Activated CD4-positive, alpha-beta T cell treated with anti-CD3 and anti-CD28 coated beads for 36 hours (primary cell): ENCODE measurements around the gene GAP43. TPM values are rescaled to one million over a fixed set of nuclear protein-coding genes. Genes with fewer than 3 reads are reported as not detected.

Experiments
- ATAC-seq: fragments of 200-7000 bp; cut with Tn5 transposase; one replicate; pipeline ENCODE4 v1.10.0; 2021; ENCODE audit warnings: mild to moderate bottlenecking, moderate library complexity
- CTCF ChIA-PET: fragments of 350-600 bp; sonication (Branson Sonifier 250); formaldehyde crosslinking; loops from one replicate; lab custom pipeline; 2021; ENCODE audit warnings: antibody characterized with exemption; lab: Charles Lee
- POLR2A ChIA-PET: fragments of 350-600 bp; sonication (Branson Sonifier 250); formaldehyde crosslinking; loops from one replicate; lab custom pipeline; 2021; ENCODE audit warnings: antibody characterized with exemption, inconsistent platforms; lab: Charles Lee
- DNase-seq: peaks from one replicate; pipeline ENCODE4 v3.0.0-alpha.2; 2020
- H3K27ac Mint-ChIP-seq: one replicate; pipeline ENCODE4 v1.8.0; 2021; ENCODE audit warnings: mixed read lengths
- H3K27me3 Mint-ChIP-seq: one replicate; pipeline ENCODE4 v1.8.0; 2021; ENCODE audit warnings: mixed read lengths
- H3K36me3 Mint-ChIP-seq: one replicate; pipeline ENCODE4 v1.8.0; 2021; ENCODE audit warnings: low read depth, mixed read lengths
- H3K4me1 Mint-ChIP-seq: one replicate; pipeline ENCODE4 v1.8.0; 2021; ENCODE audit warnings: mixed read lengths
- H3K4me3 Mint-ChIP-seq: one replicate; pipeline ENCODE4 v1.8.0; 2021; ENCODE audit warnings: mild to moderate bottlenecking, moderate library complexity, mixed read lengths
- H3K9me3 Mint-ChIP-seq: one replicate; pipeline ENCODE4 v1.8.0; 2021; ENCODE audit warnings: low read depth, mixed read lengths
- intact Hi-C, 2 experiments: fragments of 100-400 bp; cut with DNase I in 1 of 2; cut with micrococcal nuclease in 1 of 2; formaldehyde crosslinking; loops; one replicate each; pipeline versions ENCODE4 v1.14.2 to v1.15.1; 2022 to 2024; cut with DNase I, micrococcal nuclease
- total RNA-seq, 2 experiments: library from RNA; stranded (reverse); gene quantifications; one replicate each; pipeline ENCODE4 v1.2.3, GENCODE V29; 2021

The GAP43 gene
- total RNA-seq, 2 experiments from 2014 or later = not detected

DNA sequence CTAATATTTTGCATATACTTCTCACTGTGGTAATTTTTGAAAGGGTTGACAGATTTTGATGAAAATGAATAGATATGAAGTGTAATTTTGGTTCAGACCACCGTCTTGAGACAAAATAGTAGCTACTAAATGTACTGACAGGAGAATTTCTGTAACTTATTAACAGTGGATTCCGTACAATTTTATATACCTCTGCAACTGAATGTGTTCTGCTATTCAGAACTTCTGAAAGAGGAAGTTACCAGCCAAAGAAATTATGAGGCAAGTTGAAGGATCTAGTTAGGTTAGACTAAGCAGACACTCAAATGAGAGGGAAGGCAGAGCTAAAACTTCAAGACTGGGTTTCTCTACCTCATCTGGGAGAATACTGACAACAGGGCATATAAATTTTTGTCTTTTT is 29.4 kb downstream of the GAP43 start:
- DNase-seq = no peak
- ChIA-PET CTCF (interaction anchor here (0.6 kb wide), 1 partner anchor 154 kb away, joined by 3 read pairs; no protein-coding TSS in a partner anchor), POLR2A (no interaction called here)
- ATAC-seq = no peak
- H3K4me3 Mint-ChIP-seq = no peak overlapping the region
- no peaks in the 10 kb centered on the region for H3K36me3 Mint-ChIP-seq
- peaks cover 19% of the 10 kb centered on the region for H3K4me1 Mint-ChIP-seq
- no peak overlapping the region for H3K27ac Mint-ChIP-seq
- intact Hi-C loops = loop anchor here in 1 of 2 experiments (10.0 kb wide), 1 partner anchor 1908 kb away; the partner anchor contains the start of genes ATP6V1A and NAA50
- H3K27me3 Mint-ChIP-seq = peaks cover 19% of the 10 kb centered on the region
- H3K9me3 Mint-ChIP-seq = no peaks in the 10 kb centered on the region

DNA sequence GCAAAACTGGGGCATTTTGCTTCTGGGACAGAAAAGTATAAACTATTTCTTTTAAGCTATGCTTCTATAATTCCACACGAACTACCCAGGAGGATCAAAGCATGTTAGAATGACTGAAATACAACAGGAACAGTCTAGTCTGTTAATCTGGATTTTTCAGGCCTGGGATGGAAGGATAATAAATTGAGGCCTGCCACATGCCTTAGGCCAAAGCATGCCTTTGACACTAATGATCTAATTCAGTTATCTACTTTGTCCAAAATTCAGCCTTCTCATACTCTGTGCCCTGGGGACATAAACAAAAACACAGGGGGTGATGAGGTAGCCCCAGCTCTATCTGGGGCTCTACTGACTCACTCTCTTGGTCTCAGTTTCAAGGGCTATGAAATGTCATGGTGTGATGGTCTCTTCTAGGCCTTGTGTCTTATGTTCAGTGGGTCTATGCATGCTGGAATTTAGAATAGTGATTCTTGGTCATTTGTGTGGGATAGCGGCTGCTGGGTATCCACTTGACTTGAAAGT is 32.5 kb downstream of the GAP43 start:
- CTCF ChIA-PET = interaction anchor here (0.8 kb wide), 1 partner anchor 16 kb away, joined by 3 read pairs; no protein-coding TSS in a partner anchor
- POLR2A ChIA-PET = interaction anchor here (0.6 kb wide), 1 partner anchor 295 kb away, joined by 3 read pairs; no protein-coding TSS in a partner anchor
- H3K36me3 Mint-ChIP-seq = no peaks in the 10 kb centered on the region
- H3K27me3 Mint-ChIP-seq = peaks cover 6% of the 10 kb centered on the region
- H3K4me3 Mint-ChIP-seq = no peak overlapping the region
- peaks cover 36% of the 10 kb centered on the region for H3K4me1 Mint-ChIP-seq
- H3K27ac Mint-ChIP-seq = no peak overlapping the region
- intact Hi-C loops = loop anchor here (5.0 to 10.0 kb wide), 3 partner anchors 136 to 1911 kb away; partner anchors contain the start of genes ATP6V1A (in 1 of the 2) and NAA50 (in 1 of the 2)
- no peaks in the 10 kb centered on the region for H3K9me3 Mint-ChIP-seq
- ATAC-seq (no peak), DNase-seq (no peak)

DNA sequence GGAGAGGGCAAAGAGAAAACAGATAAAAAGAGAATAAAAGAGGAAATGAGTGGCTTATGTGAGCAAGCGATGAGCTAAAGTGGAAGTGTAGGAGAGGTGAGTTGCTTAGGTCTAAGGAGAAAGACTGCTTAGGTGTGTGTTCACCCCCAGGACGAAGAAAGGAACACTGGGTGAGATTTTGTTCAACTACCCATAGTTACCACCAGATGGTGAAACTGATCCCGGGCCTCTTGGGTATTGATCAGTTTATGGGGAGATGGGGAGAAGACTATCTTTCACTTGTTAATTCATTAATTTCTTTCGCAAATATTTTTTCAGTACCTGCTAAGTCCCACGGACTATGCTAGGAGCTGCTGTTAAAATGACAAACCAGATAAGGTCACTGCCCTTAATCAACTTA is 33.9 kb downstream of the GAP43 start:
- DNase-seq = peak; percentile 14
- no peak for ATAC-seq
- Mint-ChIP-seq H3K27ac (peak overlapping the region; percentile 80), H3K4me3 (peak overlapping the region; percentile 35), H3K4me1 (peaks cover 39% of the 10 kb centered on the region), H3K27me3 (peaks cover 2% of the 10 kb centered on the region), H3K9me3 (no peaks in the 10 kb centered on the region), H3K36me3 (no peaks in the 10 kb centered on the region)
- ChIA-PET POLR2A (no interaction called here), CTCF (interaction anchor here (0.8 to 1.8 kb wide), 3 partner anchors 36 to 161 kb away, joined by 3 to 6 read pairs (median 3); no protein-coding TSS in a partner anchor)
- intact Hi-C loops = loop anchor here (5.0 to 10.0 kb wide), 3 partner anchors 135 to 1912 kb away; partner anchors contain the start of genes ATP6V1A (in 1 of the 2) and NAA50 (in 1 of the 2)

DNA sequence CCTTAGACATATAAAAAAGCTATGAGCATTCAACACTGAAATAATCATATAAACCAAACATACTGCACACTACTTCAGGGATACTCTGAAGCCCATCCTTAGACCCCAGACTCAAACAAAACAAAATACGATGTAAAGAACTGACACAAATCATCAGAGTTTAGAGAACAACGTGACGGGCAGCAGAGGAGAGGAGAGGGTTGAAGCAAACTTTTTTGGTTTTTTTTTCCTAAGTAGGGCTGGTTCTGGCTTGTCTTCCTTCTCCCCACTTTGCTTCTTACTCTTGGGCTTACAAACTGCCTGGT is 34.7 kb downstream of the GAP43 start:
- no peaks in the 10 kb centered on the region for H3K36me3 Mint-ChIP-seq
- ChIA-PET CTCF (interaction anchor here (0.5 to 1.8 kb wide), 3 partner anchors 18 to 160 kb away, joined by 3 to 6 read pairs (median 4); no protein-coding TSS in a partner anchor), POLR2A (no interaction called here)
- intact Hi-C loops = loop anchor here (1.0 to 10.0 kb wide), 7 partner anchors 41 to 1913 kb away; partner anchors contain the start of genes ZBTB20 (in 2 of the 2), ATP6V1A (in 1 of the 2) and NAA50 (in 1 of the 2)
- H3K27me3 Mint-ChIP-seq = peaks cover 2% of the 10 kb centered on the region
- H3K9me3 Mint-ChIP-seq = no peaks in the 10 kb centered on the region
- peak overlapping the region; percentile 66 for H3K4me3 Mint-ChIP-seq
- peak overlapping the region; percentile 95 for H3K27ac Mint-ChIP-seq
- H3K4me1 Mint-ChIP-seq = peaks cover 46% of the 10 kb centered on the region
- ATAC-seq (no peak), DNase-seq (no peak)

DNA sequence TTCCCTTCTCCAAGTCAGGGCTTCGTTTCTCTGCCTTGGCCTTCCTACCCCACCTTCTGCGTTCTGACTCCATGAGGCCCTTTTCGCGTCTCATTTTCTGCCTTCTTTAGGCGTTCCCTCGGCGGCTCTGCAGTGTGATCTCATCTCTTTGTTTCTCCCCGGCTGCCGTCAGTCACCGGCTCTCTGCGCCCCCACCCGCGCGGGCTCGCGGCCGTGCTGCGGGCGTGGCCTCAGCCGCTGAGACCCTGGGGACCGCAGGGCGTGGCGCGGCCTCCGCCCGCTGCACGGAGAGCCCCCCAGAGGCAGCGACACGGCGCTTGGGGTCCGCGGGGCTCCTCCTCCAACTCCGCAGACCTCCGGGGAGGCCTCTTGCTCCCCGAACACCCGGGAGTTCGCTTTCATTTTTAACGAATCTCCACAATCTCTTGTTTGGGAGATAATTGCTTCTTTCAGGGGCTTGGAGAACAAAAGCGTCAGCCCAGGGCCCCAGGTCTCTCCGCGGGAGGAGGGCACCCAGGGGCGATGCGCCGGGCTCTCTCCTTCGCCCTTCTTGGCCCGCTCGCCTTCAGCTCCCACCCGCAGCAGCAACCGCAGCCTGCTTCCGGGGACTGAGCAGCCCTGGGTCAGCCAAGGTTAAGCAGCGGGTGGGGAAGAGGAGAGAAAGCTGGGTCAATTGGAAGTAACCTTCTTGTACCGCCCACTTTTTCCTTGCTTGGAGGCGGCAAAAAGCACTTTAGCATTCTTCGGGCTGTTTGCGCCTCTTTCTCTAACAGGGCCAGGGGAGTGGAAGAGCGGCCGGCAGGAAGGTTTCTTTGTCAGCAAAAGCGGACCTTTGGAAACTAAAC is 35.2 kb downstream of the GAP43 start:
- CTCF ChIA-PET = interaction anchor here (0.5 to 1.8 kb wide), 2 partner anchors 19 to 35 kb away, joined by 4 to 6 read pairs; no protein-coding TSS in a partner anchor
- intact Hi-C loops = loop anchor here (1.0 to 10.0 kb wide), 7 partner anchors 42 to 1914 kb away; partner anchors contain the start of genes ZBTB20 (in 2 of the 2), ATP6V1A (in 1 of the 2) and NAA50 (in 1 of the 2)
- Mint-ChIP-seq H3K27ac (peak overlapping the region; percentile 95), H3K36me3 (no peaks in the 10 kb centered on the region), H3K27me3 (peaks cover 2% of the 10 kb centered on the region), H3K9me3 (no peaks in the 10 kb centered on the region), H3K4me3 (peak overlapping the region; percentile 66), H3K4me1 (peaks cover 51% of the 10 kb centered on the region)
- POLR2A ChIA-PET = no interaction called here
- peak; percentile 90 for ATAC-seq
- DNase-seq = peak; percentile 88

DNA sequence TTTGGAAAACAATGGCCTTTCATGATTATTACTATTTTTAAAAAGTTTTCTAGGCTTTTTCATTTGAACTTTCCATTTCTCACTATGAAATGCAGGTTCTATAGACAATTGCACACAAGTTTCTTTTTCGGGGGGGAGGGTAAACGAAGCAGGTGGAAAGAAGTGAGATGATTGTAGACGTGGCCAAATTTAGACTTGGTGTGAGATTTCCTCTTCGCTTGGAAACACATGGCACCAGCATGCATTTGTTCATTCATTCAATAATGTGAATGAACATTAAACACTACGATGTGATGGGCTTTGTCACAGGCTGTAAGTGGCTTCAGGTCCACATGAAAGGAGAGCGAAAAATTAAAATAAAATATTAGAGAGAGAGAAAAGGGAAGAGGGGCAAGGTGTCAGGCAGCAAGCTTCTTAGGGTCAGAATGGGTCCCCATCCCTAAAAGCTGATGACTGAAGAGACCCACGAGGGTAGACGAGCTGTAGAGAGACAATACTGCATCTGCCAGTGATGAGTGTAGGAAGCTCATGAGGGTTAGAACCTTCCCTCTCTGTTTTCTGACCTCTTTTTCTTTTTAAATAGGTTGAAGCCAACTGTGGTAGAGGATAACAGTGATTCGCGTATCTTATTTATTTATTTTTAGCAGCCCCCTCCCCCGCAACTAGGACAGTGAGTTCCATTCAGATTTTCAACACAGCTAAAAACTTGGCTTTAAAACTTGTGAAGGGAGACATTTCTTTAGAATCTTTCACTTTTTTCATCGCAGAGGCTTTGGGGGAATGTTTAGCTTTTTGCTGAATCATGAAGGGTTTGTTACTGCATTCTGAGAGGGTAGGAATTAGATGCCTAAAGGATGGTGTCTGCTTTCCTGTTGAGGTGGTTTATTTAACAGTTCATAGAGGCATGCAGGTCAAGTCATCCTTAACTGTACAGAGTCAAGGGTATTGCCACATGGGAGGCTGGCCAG is 36.2 kb downstream of the GAP43 start:
- H3K27me3 Mint-ChIP-seq = peaks cover 2% of the 10 kb centered on the region
- H3K4me1 Mint-ChIP-seq = peaks cover 54% of the 10 kb centered on the region
- no peaks in the 10 kb centered on the region for H3K36me3 Mint-ChIP-seq
- H3K27ac Mint-ChIP-seq = peak overlapping the region; percentile 79
- ATAC-seq (no peak), DNase-seq (peak; percentile 19)
- ChIA-PET POLR2A (no interaction called here), CTCF (interaction anchor here (0.7 to 1.0 kb wide), 2 partner anchors 35 to 39 kb away, joined by 3 read pairs; no protein-coding TSS in a partner anchor)
- no peaks in the 10 kb centered on the region for H3K9me3 Mint-ChIP-seq
- intact Hi-C loops = loop anchor here (2.0 to 10.0 kb wide), 7 partner anchors 43 to 1915 kb away; partner anchors contain the start of genes ATP6V1A (in 1 of the 2), NAA50 (in 1 of the 2) and ZBTB20 (in 1 of the 2)
- H3K4me3 Mint-ChIP-seq = peak overlapping the region; percentile 66

DNA sequence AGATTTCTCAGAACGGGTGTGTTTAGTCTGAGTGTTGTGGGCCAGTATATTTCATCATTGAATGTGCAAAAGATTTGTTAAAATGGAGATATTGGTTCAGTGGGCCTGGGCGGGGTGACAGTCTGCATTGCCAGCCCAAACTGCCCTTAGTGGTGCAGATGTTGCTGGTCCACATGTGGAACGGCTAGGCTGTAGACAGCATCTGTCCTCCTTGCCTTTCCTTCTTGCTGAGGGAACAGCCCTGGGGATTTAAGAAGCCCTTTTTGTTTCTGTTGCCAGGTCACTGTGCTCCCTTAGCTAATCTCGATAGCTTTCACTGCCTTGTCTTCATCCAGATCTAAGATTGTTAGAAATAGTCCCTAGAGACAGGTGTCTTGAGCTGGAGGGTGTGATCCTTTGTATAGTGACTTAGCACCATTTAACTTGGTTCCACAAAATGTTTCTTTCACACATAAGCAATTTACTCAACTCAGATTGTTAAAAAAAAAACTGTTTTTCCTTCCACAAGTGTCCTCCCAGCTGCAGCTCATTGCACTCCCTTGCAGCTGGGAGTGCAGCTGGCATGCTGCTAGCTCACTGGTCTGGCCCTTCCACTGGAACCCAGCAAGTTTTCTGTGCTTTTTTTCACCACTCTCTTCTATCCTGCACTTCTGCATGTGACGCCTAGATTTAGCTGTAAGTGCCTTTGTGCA is 37.5 kb downstream of the GAP43 start:
- ChIA-PET CTCF (no interaction called here), POLR2A (no interaction called here)
- no peak overlapping the region for H3K27ac Mint-ChIP-seq

DNA sequence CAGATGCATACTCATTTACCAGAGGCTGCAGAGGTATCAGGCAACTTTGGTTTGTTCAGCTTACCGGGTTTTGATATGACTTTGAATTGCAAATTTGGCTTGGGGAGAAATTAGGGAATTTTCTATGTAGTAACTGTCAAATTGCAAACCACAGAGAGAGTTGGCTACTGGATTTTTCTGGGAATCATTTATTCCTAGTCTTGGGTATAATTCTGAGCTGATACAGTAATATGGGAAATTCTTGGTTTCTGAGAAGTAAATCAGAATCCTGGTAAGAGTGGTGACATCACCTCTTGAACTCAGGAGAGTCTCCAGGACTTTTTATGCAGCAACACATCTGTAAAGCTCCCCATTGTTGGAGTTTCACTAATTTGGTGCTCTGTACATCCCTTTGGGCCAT is 39.0 kb downstream of the GAP43 start:
- Mint-ChIP-seq H3K36me3 (no peaks in the 10 kb centered on the region), H3K4me1 (peaks cover 61% of the 10 kb centered on the region), H3K4me3 (no peak overlapping the region), H3K27me3 (peaks cover 3% of the 10 kb centered on the region), H3K27ac (no peak overlapping the region), H3K9me3 (no peaks in the 10 kb centered on the region)
- intact Hi-C loops = loop anchor here (10.0 kb wide), 2 partner anchors 148 to 1158 kb away; no protein-coding TSS in a partner anchor
- CTCF ChIA-PET = interaction anchor here (1.3 kb wide), 1 partner anchor 153 kb away, joined by 3 read pairs; no protein-coding TSS in a partner anchor
- no peak for ATAC-seq
- POLR2A ChIA-PET = interaction anchor here (0.7 kb wide), 1 partner anchor 541 kb away, joined by 3 read pairs; no protein-coding TSS in a partner anchor
- no peak for DNase-seq

More for the DNA sequence above, 37.5 kb downstream of the GAP43 start:
- H3K9me3 Mint-ChIP-seq = no peaks in the 10 kb centered on the region
- H3K36me3 Mint-ChIP-seq = no peaks in the 10 kb centered on the region
- intact Hi-C loops = loop anchor here (10.0 kb wide), 2 partner anchors 146 to 1156 kb away; no protein-coding TSS in a partner anchor
- ATAC-seq (no peak), DNase-seq (no peak)
- peaks cover 56% of the 10 kb centered on the region for H3K4me1 Mint-ChIP-seq
- H3K4me3 Mint-ChIP-seq = no peak overlapping the region
- peaks cover 3% of the 10 kb centered on the region for H3K27me3 Mint-ChIP-seq

DNA sequence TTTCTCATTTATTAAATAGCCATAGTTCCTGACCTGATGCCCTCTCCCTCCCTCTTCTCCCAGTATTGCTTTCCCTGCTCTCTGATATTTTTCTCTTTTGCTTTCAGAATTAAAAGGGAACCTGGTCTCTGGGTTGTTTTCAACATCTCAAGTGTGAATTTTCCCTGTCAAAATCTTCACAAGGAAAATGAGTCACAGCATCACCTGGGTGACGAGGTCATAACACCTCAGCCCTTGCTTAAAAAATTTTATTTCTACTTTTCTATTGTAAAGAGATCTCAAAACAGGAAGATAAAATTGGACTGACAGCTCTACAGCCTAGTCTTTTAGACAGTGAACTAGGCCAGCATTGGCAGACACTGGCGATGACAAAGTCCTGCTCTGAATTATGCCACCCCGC is 40.1 kb downstream of the GAP43 start:
- CTCF ChIA-PET = no interaction called here
- no peak for ATAC-seq
- intact Hi-C loops = loop anchor here (10.0 kb wide), 2 partner anchors 149 to 1159 kb away; no protein-coding TSS in a partner anchor
- Mint-ChIP-seq H3K4me3 (no peak overlapping the region), H3K36me3 (no peaks in the 10 kb centered on the region), H3K4me1 (peaks cover 58% of the 10 kb centered on the region), H3K27me3 (peaks cover 3% of the 10 kb centered on the region), H3K9me3 (no peaks in the 10 kb centered on the region), H3K27ac (no peak overlapping the region)
- POLR2A ChIA-PET = no interaction called here
- peak; percentile 16 for DNase-seq

DNA sequence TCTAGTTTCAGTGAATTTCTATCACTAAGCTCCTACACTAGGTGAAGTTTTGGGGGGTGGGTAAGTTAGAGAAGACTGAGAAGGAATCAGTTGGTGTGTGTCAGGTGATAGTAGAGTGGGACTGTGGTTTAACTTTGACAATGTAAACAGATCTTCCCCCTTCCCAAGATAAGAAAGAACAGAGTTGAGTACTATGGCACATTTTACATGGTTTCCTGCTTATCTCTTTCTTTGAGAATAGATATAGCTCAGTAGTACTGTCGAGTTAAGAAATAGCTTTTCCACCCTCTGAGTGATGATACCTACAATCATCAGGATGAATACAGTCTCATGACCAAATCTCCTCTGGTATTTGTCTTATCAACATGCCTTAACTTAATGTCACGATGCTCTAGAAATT is 42.8 kb downstream of the GAP43 start:
- peaks cover 2% of the 10 kb centered on the region for H3K27me3 Mint-ChIP-seq
- intact Hi-C loops = loop anchor here (2.0 to 10.0 kb wide), 3 partner anchors 49 to 1161 kb away; no protein-coding TSS in a partner anchor
- ChIA-PET POLR2A (interaction anchor here (0.7 kb wide), 1 partner anchor 47 kb away, joined by 3 read pairs; no protein-coding TSS in a partner anchor), CTCF (no interaction called here)
- no peak overlapping the region for H3K4me3 Mint-ChIP-seq
- H3K4me1 Mint-ChIP-seq = peaks cover 40% of the 10 kb centered on the region
- H3K9me3 Mint-ChIP-seq = no peaks in the 10 kb centered on the region
- ATAC-seq = no peak
- H3K36me3 Mint-ChIP-seq = no peaks in the 10 kb centered on the region
- DNase-seq = no peak
- no peak overlapping the region for H3K27ac Mint-ChIP-seq
